ENCODE data around the gene CPEB3.

CPEB3 gene

GRCh38 chr10:92203919-92204623 lies 86.8 kb downstream of the CPEB3 start:
- no peak for TF ChIP-seq POLR2AphosphoS5 (IDR thresholded peaks at IDR 0.05; ENCODE audit: low read depth)
- no peak for TF ChIP-seq GABPA (IDR thresholded peaks at IDR 0.05; ENCODE audit: low read depth)
- TF ChIP-seq CTCF (IDR thresholded peaks at IDR 0.05; ENCODE audit: insufficient read depth, low read length) = no peak
- no peak for TF ChIP-seq SPI1 (IDR thresholded peaks at IDR 0.05; ENCODE audit: borderline replicate concordance, low read depth)
- TF ChIP-seq REST (IDR thresholded peaks at IDR 0.05; ENCODE audit: insufficient replicate concordance, low read depth) = no peak
- Histone ChIP-seq H3K27ac (replicated peaks) (no peak overlapping the region), H3K4me3 (replicated peaks; ENCODE audit: insufficient read depth, low read length) (no peak overlapping the region), H3K27me3 (ENCODE audit: insufficient read depth, poor library complexity, severe bottlenecking) (no peaks in the 10 kb centered on the region)
- no peak for DNase-seq (ENCODE audit: low read depth in 1 of 2, low spot score in 1 of 2)

- TF ChIP-seq POLR2AphosphoS5 (IDR thresholded peaks at IDR 0.05; ENCODE audit: low read depth) = no peak
- no peak for TF ChIP-seq GABPA (IDR thresholded peaks at IDR 0.05; ENCODE audit: low read depth)
- no peak for TF ChIP-seq SPI1 (IDR thresholded peaks at IDR 0.05; ENCODE audit: borderline replicate concordance, low read depth)
- TF ChIP-seq CTCF (IDR thresholded peaks at IDR 0.05; ENCODE audit: insufficient read depth, low read length) = no peak
- no peak for DNase-seq (ENCODE audit: low read depth in 1 of 2, low spot score in 1 of 2)
- H3K27ac ChIP-seq (replicated peaks) = no peak overlapping the region
- H3K27me3 ChIP-seq (ENCODE audit: insufficient read depth, poor library complexity, severe bottlenecking) = no peaks in the 10 kb centered on the region
- H3K4me3 ChIP-seq (replicated peaks; ENCODE audit: insufficient read depth, low read length) = no peak overlapping the region
Observed at GRCh38 chr10:92202536-92202935, 88.3 kb downstream of the CPEB3 start.

- DNase-seq (ENCODE audit: low read depth in 1 of 2, low spot score in 1 of 2) = no peak
- TF ChIP-seq CTCF (IDR thresholded peaks at IDR 0.05; ENCODE audit: insufficient read depth, low read length) (no peak), GABPA (IDR thresholded peaks at IDR 0.05; ENCODE audit: low read depth) (no peak), SPI1 (IDR thresholded peaks at IDR 0.05; ENCODE audit: borderline replicate concordance, low read depth) (no peak), POLR2AphosphoS5 (IDR thresholded peaks at IDR 0.05; ENCODE audit: low read depth) (no peak), REST (IDR thresholded peaks at IDR 0.05; ENCODE audit: insufficient replicate concordance, low read depth) (no peak)
- no peaks in the 10 kb centered on the region for H3K27me3 ChIP-seq (ENCODE audit: insufficient read depth, poor library complexity, severe bottlenecking)
- no peak overlapping the region for H3K4me3 ChIP-seq (replicated peaks; ENCODE audit: insufficient read depth, low read length)
- no peak overlapping the region for H3K27ac ChIP-seq (replicated peaks)
Observed at GRCh38 chr10:92200564-92200963, 90.3 kb downstream of the CPEB3 start.

GRCh38 chr10:92187101-92187500 lies 103.8 kb downstream of the CPEB3 start:
- Histone ChIP-seq H3K27me3 (ENCODE audit: insufficient read depth, poor library complexity, severe bottlenecking) (no peaks in the 10 kb centered on the region), H3K27ac (replicated peaks) (no peak overlapping the region), H3K4me3 (replicated peaks; ENCODE audit: insufficient read depth, low read length) (no peak overlapping the region)
- TF ChIP-seq GABPA (IDR thresholded peaks at IDR 0.05; ENCODE audit: low read depth) (no peak), REST (IDR thresholded peaks at IDR 0.05; ENCODE audit: insufficient replicate concordance, low read depth) (no peak), SPI1 (IDR thresholded peaks at IDR 0.05; ENCODE audit: borderline replicate concordance, low read depth) (no peak), CTCF (IDR thresholded peaks at IDR 0.05; ENCODE audit: insufficient read depth, low read length) (no peak)
- DNase-seq (ENCODE audit: low read depth in 1 of 2, low spot score in 1 of 2) = no peak
